ENCODE measurements around the gene PSME1.

Gene PSME1

GRCh38 chr14:24160499-24160849 lies 24.5 kb downstream of the PSME1 start:
- TF ChIP-seq CTCF (IDR thresholded peaks at IDR 0.05; ENCODE audit: low read depth, low read length, missing control alignments) = no peak
- DNase-seq (ENCODE audit: low read depth) = no peak
- no peak overlapping the region for H3K4me3 ChIP-seq (ENCODE audit: low read depth, low read length)
- in situ Hi-C loops (cut with HindIII; ENCODE audit: low sequenced_read_pairs) = no loop called here

DNA sequence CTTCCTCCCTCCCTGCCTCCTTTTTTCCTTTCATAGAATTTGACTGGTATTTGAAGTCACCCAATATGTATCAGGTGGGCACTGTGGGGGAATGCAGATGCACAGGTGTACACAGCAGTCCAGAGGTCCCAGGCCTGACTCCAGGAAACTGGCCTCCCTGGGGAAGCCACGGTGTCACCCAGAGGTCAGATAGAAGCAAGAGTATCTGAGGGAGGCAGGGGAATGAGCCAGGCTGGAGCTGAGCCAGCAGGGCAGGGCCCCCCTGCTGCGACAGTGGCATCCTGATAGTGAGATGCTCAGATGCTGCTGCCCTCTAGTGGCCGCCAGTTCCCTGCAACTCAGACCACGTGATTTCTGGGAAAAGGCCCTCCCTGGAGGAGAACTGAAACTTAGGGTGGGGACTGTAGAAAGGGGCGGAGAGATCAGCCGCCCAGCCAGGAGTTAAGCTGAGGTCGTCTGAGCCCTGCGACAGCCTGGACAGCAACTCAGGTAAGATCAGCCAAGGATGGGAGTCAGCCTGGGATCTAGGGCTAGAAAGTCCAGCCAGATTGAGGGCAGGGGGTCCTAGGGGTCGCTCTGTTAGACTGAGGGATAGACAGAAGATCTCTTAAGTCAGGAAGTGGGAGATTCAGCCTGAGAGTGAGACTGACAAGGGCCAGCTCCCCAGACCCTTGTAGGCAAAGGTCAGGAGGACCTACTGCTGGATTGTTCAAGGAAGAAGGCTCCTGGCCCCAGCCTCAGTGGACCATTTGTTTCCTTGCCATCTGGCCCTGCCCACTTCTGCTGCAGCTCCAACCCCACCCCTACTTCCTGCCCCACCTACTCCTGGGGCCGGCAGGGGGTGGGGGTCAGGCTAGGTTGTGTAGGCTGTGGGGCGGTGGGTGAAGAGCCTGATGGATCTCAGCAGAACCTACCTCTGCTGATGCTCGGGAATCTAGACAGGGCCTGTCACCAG lies 25.1 kb downstream of the PSME1 start, which contains the start of gene IRF9:
IRF9 (plus strand) TSS at position 416 of the 955 bp plus-strand sequence. CDS start 880 bp downstream, outside the sequence.
- in situ Hi-C loops (cut with HindIII; ENCODE audit: low sequenced_read_pairs) = no loop called here
- peak; percentile 87 for DNase-seq (ENCODE audit: low read depth)
- TF ChIP-seq CTCF (IDR thresholded peaks at IDR 0.05; ENCODE audit: low read depth, low read length, missing control alignments) = peak; percentile 91
- H3K4me3 ChIP-seq (ENCODE audit: low read depth, low read length) = peak within 1 kb of the TSS; percentile 93

DNA sequence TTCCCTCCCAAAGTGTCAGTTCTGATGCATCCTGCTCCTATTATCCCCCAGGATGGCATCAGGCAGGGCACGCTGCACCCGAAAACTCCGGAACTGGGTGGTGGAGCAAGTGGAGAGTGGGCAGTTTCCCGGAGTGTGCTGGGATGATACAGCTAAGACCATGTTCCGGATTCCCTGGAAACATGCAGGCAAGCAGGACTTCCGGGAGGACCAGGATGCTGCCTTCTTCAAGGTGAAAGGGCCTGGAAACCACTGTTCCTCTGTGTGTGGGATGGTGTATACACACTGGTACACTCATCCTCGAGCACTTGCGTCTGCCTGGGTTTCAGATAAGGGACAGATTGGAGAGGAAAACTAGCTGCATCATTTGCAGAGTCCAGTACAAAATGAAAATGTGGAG lies 26.1 kb downstream of the PSME1 start:
- DNase-seq (ENCODE audit: low read depth) = no peak
- TF ChIP-seq CTCF (IDR thresholded peaks at IDR 0.05; ENCODE audit: low read depth, low read length, missing control alignments) = no peak
- in situ Hi-C loops (cut with HindIII; ENCODE audit: low sequenced_read_pairs) = no loop called here
- peak overlapping the region; percentile 93 for H3K4me3 ChIP-seq (ENCODE audit: low read depth, low read length)

GRCh38 chr14:24164518-24164991 lies 28.6 kb downstream of the PSME1 start:
- no peak overlapping the region for H3K4me3 ChIP-seq (ENCODE audit: low read depth, low read length)
- TF ChIP-seq CTCF (IDR thresholded peaks at IDR 0.05; ENCODE audit: low read depth, low read length, missing control alignments) = no peak
- no peak for DNase-seq (ENCODE audit: low read depth)
- in situ Hi-C loops (cut with HindIII; ENCODE audit: low sequenced_read_pairs) = no loop called here

DNA sequence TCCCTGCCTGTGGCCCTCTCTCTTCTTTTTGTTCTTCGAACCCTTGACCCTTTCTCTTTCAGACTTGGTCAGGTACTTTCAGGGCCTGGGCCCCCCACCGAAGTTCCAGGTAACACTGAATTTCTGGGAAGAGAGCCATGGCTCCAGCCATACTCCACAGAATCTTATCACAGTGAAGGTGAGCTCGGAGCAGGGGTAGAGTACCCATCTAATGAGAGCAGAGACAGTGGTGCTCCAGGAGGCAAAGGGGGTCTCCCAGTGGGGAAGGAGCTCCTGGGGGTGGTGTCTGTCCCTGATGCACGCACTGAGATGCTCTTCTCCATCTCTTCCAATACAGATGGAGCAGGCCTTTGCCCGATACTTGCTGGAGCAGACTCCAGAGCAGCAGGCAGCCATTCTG lies 29.8 kb downstream of the PSME1 start:
- in situ Hi-C loops (cut with HindIII; ENCODE audit: low sequenced_read_pairs) = no loop called here
- DNase-seq (ENCODE audit: low read depth) = no peak
- H3K4me3 ChIP-seq (ENCODE audit: low read depth, low read length) = no peak overlapping the region
- TF ChIP-seq CTCF (IDR thresholded peaks at IDR 0.05; ENCODE audit: low read depth, low read length, missing control alignments) = no peak

- in situ Hi-C loops (cut with HindIII; ENCODE audit: low sequenced_read_pairs) = no loop called here
- H3K4me3 ChIP-seq (ENCODE audit: low read depth, low read length) = no peak overlapping the region
- no peak for DNase-seq (ENCODE audit: low read depth)
- no peak for TF ChIP-seq CTCF (IDR thresholded peaks at IDR 0.05; ENCODE audit: low read depth, low read length, missing control alignments)
These were observed 31.6 kb downstream of the PSME1 start for GRCh38 chr14:24167469-24168114.

All from astrocyte of the cerebellum (primary cell).